HL-60 (cell line): ENCODE results near the gene CENPA.

ENCODE experiments used
- DNase-seq, 2 experiments: peaks; one replicate each; pipeline ENCODE4 v3.0.0-alpha.2; 2010 to 2020; ENCODE audit warnings: low read depth in 1 of 2, low spot score in 1 of 2
- H3K27ac ChIP-seq: fragments of 250-450 bp; sonication (Bioruptor Pico); replicated peaks from 2 replicates; pipeline ENCODE4 v1.5.1; 2020; ENCODE audit warnings: mild to moderate bottlenecking, moderate library complexity
- H3K27me3 ChIP-seq: fragments of 250-450 bp; sonication (Bioruptor Pico); 2 replicates; pipeline ENCODE4 v1.5.1; 2021; ENCODE audit warnings: mild to moderate bottlenecking, moderate library complexity; ENCODE audit not compliant: insufficient read depth, poor library complexity, severe bottlenecking
- H3K4me3 ChIP-seq: replicated peaks from 2 replicates; pipeline ENCODE4 v1.5.1; 2011; ENCODE audit warnings: mild to moderate bottlenecking, control low read depth, low read length; ENCODE audit not compliant: insufficient read depth
- GABPA ChIP-seq: IDR thresholded peaks from 2 replicates; pipeline ENCODE4 v1.6.1; 2012; ENCODE audit warnings: low read depth
- POLR2AphosphoS5 ChIP-seq: IDR thresholded peaks from 2 replicates; pipeline ENCODE4 v1.6.1; 2012; ENCODE audit warnings: low read depth
- SPI1 ChIP-seq: IDR thresholded peaks from 2 replicates; pipeline ENCODE4 v1.6.1; 2012; ENCODE audit warnings: low read depth, mild to moderate bottlenecking, borderline replicate concordance
- TF ChIP-seq, protein P1 (sequence below): IDR thresholded peaks from 2 replicates; pipeline ENCODE4 v1.6.1; 2012; ENCODE audit warnings: low read depth; ENCODE audit not compliant: insufficient replicate concordance
- TF ChIP-seq, protein P2 (sequence below): IDR thresholded peaks from one replicate; pipeline ENCODE4 v1.5.1; 2011; ENCODE audit warnings: low read length, control low read depth, inconsistent platforms; ENCODE audit not compliant: insufficient read depth

Gene CENPA

DNA sequence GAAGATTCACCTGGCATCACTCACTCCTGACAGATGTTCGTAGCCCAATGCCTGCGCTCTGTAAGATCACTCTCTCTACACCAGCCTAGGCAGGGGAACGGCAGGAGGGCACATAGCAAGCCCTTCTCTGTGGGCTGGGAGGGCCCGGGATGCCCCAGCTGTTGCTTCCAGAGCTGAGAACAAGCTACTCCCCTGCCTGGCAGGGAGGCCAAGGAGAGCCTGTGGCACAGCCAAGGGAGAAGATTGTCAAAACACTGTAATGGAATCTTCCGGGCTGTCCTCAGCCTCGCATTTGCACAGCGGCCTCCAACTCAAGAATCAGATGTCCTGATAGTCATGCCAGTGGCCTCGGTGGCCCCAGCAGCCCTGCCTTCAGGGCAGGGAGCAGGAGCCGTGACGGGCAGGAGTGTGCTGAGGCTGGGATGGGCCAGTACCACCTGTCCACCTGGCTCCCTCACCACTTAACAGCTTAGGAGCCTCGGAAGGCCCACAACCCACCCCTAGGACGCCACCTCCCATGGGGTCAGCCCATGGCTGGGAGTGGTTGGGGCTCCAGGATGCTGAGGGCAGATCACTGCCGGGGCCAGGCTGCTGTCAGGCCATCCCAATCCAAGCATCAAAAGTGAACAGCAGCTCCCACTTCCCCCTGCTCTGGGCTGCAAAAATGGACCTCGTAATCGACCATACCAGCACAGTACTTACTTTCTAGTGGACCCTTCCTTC, 43.6 kb upstream of the CENPA start:
- peaks cover 9% of the 10 kb centered on the region for H3K27me3 ChIP-seq
- TF ChIP-seq GABPA (no peak), POLR2AphosphoS5 (no peak)
- TF ChIP-seq, protein P1, sequence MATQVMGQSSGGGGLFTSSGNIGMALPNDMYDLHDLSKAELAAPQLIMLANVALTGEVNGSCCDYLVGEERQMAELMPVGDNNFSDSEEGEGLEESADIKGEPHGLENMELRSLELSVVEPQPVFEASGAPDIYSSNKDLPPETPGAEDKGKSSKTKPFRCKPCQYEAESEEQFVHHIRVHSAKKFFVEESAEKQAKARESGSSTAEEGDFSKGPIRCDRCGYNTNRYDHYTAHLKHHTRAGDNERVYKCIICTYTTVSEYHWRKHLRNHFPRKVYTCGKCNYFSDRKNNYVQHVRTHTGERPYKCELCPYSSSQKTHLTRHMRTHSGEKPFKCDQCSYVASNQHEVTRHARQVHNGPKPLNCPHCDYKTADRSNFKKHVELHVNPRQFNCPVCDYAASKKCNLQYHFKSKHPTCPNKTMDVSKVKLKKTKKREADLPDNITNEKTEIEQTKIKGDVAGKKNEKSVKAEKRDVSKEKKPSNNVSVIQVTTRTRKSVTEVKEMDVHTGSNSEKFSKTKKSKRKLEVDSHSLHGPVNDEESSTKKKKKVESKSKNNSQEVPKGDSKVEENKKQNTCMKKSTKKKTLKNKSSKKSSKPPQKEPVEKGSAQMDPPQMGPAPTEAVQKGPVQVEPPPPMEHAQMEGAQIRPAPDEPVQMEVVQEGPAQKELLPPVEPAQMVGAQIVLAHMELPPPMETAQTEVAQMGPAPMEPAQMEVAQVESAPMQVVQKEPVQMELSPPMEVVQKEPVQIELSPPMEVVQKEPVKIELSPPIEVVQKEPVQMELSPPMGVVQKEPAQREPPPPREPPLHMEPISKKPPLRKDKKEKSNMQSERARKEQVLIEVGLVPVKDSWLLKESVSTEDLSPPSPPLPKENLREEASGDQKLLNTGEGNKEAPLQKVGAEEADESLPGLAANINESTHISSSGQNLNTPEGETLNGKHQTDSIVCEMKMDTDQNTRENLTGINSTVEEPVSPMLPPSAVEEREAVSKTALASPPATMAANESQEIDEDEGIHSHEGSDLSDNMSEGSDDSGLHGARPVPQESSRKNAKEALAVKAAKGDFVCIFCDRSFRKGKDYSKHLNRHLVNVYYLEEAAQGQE: no peak
- TF ChIP-seq, protein P2, sequence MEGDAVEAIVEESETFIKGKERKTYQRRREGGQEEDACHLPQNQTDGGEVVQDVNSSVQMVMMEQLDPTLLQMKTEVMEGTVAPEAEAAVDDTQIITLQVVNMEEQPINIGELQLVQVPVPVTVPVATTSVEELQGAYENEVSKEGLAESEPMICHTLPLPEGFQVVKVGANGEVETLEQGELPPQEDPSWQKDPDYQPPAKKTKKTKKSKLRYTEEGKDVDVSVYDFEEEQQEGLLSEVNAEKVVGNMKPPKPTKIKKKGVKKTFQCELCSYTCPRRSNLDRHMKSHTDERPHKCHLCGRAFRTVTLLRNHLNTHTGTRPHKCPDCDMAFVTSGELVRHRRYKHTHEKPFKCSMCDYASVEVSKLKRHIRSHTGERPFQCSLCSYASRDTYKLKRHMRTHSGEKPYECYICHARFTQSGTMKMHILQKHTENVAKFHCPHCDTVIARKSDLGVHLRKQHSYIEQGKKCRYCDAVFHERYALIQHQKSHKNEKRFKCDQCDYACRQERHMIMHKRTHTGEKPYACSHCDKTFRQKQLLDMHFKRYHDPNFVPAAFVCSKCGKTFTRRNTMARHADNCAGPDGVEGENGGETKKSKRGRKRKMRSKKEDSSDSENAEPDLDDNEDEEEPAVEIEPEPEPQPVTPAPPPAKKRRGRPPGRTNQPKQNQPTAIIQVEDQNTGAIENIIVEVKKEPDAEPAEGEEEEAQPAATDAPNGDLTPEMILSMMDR: no peak
- no peak overlapping the region for H3K4me3 ChIP-seq
- no peak overlapping the region for H3K27ac ChIP-seq
- DNase-seq: no peak

DNA sequence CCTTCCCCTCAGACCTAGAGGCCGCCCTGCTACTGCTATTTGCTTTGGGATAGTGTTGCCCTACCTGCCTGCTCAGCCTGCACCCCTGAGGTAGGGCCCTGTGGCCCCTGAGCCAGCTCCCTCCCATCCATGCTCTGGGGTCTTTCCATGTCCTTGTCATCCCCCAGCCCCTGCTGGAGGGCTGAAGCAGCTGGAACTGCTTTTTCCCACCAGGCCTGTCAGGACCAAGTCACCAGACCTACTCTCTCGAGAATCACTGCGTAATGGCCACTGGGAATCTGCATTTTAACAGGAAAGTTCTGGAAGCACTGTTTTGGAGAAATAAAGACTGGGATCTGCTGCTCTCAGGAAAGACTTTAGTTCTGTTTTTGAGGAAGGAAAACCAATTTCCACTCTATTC, 42.0 kb upstream of the CENPA start:
- Histone ChIP-seq H3K27ac (no peak overlapping the region), H3K27me3 (peaks cover 7% of the 10 kb centered on the region), H3K4me3 (no peak overlapping the region)
- TF ChIP-seq, protein P1: no peak
- TF ChIP-seq, protein P2: no peak
- TF ChIP-seq SPI1 (no peak), GABPA (no peak), POLR2AphosphoS5 (no peak)
- DNase-seq: no peak

DNA sequence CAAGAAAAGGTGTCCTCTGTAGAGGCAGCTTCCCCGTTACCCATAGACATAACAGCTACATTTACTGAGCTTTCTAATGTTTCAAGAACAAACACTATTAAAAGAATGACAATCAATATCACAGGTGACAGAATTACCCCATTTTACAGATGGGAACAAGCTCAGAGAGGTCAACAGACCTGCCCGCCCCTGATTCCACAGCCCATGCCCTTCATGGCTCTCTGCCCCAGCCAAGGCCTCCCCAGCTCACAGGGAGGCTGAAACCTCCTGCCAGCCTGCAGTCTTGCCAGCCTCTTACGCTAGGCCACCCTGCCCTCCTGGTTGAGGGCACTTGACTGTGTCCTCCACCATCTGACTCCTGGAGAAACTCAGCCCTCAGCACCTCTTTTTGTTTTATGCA, 40.9 kb upstream of the CENPA start:
- Histone ChIP-seq H3K27ac (no peak overlapping the region), H3K27me3 (peaks cover 7% of the 10 kb centered on the region), H3K4me3 (no peak overlapping the region)
- TF ChIP-seq, protein P1: no peak
- TF ChIP-seq GABPA (no peak), POLR2AphosphoS5 (no peak), SPI1 (no peak)
- TF ChIP-seq, protein P2: no peak
- no peak for DNase-seq
